GM12872 (cell line): Measurements from ENCODE around the gene MCM3AP.

Experiments used
- CTCF ChIP-seq: IDR thresholded peaks from 3 replicates; pipeline ENCODE4 v1.5.1; 2011; ENCODE audit warnings: low read depth, mild to moderate bottlenecking, low read length, moderate library complexity; ENCODE audit not compliant: insufficient read depth

Gene MCM3AP

DNA sequence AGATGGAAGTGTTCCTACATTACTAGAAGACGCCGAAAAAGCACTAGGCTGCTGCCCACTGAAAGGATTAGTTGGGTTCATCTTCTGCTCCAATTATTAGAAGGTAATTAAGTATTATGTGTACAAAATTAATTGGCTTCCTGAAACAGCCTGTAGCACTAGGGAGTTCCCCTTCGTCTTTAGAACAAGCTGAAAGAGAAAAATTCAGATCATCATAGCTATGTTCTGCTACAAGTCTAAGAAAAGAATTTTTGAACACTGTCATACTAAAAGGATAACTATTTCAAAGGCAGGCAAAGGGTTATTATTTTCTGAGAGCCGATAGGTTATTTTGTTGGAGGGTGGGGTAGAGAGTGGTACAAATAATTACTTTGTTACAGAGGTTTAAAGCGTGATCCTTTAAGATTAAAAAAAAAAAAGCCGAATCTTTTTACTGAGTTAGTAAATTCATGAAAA lies at the start of gene MCM3AP:
TSS of gene MCM3AP (minus strand) at position 406 of the 456 bp plus-strand sequence. CDS start at position 81, 325 bp downstream.
- no peak for TF ChIP-seq CTCF

- TF ChIP-seq CTCF: no peak
These were observed 49.1 kb upstream of the MCM3AP start for GRCh38 chr21:46334351-46335140.

DNA sequence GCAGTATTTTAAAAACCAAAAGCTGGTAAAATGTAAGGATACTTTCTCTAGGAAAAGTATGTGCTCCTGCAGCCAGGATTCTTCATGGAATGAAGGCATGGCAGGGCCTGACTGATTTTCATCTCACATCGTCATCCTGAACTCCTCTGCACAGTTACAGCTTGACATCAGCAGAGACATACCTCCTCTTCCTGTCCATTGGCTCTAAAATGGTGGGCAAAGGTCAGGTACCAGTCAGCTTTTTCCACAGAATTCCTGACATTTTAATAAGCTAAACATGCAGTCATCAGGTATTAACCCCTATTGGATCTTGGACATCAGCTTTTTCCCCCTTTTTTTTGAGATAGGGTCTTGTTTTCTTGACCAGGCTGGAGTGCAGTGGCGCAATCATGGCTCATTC lies 44.4 kb upstream of the MCM3AP start:
- TF ChIP-seq CTCF: no peak

DNA sequence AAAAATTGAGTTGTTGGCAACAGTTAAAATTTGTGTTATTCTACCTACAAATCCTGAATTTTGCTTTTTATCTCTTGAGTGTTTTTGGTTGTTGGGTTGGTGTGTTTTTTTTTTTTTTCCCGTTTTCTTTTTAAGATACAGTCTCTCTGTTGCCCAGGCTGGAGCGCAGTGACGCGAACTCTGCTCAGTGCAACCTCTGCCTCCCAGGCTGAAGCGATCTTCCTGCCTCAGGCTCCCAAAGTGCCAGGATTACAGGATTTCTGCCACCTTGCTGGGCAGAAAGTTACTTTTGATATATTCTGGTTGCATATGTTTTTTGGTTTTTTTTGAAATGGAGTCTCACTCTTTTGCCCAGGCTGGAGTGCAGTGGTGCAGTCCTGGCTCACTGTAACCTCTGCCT lies 42.7 kb upstream of the MCM3AP start:
- TF ChIP-seq CTCF: no peak

DNA sequence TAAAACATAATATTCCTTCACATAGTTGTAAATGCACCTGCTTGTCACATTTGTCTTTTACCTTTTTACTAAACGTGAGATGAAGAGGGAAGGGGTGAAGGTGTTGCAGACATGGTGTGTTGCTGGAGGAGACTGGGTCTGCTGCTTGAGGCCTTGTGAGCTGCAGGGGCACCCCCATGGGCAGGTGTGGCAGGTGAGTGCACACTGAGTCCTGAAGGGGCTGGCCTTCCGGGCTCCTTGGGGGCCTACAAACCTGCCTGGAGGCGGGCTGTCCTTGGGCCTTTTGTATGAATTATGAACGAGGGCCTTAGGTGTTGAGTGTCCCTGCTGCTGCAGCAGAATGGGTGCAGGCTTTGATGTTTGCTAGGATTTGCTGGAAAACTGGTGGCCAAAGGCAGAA lies 42.3 kb upstream of the MCM3AP start:
- TF ChIP-seq CTCF: no peak

DNA sequence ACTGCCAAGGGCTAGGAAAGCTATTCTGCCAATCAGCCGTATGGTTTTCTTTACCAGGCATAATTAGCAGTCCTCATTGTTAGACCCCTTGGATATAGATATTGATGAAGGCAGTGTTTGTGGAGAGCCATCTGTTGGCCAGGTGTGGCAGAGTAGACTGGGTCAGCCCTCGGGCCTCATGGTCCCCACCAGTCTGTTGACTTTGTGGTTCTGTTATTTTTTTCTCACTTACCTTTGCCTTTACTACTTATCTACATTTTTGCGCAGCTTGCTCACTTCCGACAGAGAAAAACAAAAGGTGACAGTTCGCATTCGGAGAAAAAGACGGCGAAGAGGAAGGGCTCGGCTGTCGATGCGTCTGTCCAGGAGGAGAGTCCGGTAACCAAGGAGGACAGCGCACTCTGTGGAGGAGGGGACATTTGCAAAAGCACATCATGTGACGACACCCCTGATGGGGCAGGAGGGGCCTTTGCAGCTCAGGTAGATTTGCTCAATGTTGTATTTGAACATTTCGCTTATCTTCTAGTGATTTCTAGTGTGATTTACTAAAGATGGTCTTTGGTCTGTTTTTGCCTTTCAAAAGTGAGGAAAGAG lies 40.8 kb upstream of the MCM3AP start:
- peak; percentile 17; the same call in 1 of the 3 replicates for TF ChIP-seq CTCF

DNA sequence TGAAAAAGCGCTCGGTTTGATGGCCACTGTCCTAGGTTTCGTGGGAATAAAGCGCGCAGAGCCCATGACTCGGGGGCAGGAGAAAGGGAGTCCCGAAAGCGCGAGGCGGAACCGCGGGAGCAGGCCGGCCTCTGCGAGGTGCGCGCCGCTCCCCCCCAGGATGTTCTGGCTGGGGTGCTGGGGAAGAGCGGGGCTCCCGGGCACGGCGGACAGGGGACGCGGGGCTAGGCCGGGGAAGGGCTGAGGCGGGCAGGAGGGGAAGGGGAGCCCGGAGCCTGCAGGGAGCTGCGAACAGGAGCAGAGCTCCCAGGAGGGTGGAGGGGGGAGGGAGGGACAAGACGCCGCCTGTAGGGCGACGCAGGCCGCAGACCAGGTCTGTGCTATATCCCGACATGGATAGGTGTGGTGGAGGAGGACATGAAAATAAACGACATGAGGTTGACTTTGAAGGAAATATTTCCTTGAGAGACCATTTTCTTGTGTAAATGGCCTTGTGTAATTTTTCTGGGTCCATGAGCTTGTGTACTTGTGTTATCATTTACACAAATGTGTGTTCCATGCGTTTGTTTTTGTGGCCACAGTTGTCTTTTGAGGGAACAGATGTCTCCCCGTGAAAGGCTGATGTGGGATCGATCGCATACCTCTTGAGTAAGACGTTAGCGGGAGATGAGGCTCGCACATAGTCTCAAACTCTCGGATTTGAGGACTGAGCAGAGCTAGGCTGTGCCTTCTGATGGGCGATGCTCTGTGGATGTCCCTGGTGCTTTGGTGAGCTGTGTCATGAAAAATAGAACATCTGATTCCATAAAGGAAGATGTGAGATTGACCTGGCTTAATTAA lies 39.9 kb upstream of the MCM3AP start:
- TF ChIP-seq CTCF: 0 out of 3 replicates have a peak, but pooled peaks have one; percentile 34
